ENCODE results near the gene RAB11FIP5.
A peak's percentile ranks its signal among the peaks of the same experiment; 100 is the strongest.
"Not testable (repeated sequence)": the region's sequence is repeated elsewhere in the genome, so short reads cannot be mapped to it uniquely, and the experiment has no call there.

The RAB11FIP5 gene

DNA sequence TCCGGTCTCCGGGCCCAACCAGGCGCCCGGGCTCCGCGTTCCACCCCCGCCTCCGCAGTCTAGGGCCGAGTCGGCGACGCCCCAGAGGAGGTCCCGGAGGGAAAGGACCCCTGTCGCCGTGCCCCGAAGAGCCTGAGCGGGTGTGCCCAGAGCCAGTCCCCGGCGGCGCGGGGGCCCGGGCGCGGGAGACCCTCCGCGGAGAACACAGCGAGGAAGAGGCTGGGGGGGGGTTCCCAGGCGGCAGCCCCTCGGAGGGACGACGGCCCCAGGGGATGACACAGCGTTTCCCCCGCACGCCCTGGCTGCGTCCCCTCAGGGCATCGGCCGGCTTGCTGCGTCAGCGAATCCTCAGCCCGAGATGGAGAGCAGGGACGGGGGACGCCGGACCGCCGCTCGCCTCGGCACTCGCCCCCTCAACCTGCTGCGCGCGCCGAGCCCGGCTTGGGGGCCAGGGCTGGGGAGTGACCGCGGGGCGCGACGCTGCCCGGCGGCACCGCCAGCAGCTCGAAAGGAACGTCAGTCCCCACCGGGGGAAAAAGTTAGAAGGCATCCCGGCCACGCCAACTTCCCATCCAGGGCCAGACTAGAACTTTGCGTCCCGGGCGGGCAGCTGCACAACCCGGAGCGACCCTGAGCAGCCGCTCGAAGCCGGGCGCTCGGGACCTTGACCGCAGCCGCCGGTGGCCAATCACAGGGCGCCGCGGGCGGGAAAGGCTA lies 41.9 kb downstream of the RAB11FIP5 start:
- peak in 1 of 2 donors; percentile 27 for DNase-seq (ENCODE audit: low read depth in 2 of 2)

GRCh38 chr2:73069855-73070642 lies 42.7 kb downstream of the RAB11FIP5 start:
- no peak for DNase-seq (ENCODE audit: low read depth in 2 of 2)

- no peak for DNase-seq (ENCODE audit: low read depth in 2 of 2)
Measured at GRCh38 chr2:73069041-73069854, 43.5 kb downstream of the RAB11FIP5 start.

DNA sequence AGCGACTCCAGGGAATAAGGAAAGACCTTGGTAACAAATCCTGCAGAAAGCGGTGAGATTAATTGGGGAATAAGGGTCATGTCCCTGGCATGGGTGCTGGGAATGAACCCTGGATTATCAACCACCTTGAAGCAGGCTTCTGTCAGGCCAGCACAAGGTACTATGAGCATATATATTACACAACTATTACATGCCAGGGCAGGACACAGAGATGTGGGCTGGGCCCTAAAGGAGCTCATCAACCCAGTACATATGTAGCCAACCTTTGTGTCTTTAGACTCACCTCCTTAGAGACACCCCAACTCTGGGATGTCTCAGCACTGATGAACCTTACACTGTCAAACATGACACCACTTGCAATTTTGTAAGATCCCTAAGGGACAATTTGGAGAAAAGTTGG lies 44.6 kb downstream of the RAB11FIP5 start:
- DNase-seq (ENCODE audit: low read depth in 2 of 2), result no peak

- DNase-seq (ENCODE audit: low read depth in 2 of 2), result no peak
Measured at GRCh38 chr2:73067043-73067442, 45.7 kb downstream of the RAB11FIP5 start.

DNA sequence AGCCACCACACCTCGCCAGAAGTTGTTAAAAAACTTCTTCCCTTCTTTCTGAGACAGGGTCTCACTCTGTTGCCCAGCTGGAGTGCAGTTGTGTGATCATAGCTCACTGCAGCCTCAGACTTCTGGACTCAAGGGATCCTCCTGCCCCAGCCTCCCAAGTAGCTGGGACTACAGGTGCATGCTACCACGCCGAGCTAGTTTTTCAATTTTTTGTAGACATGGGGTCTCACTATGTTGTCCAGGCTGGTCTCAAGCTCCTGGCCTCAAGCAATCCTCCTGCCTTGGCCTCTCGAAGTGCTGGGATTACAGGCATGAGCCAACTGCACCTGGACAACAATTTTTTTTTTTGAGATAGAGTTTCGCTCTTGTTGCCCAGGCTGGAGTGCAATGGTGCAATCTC lies 47.7 kb downstream of the RAB11FIP5 start:
- not testable (repeated sequence) for DNase-seq (ENCODE audit: low read depth in 2 of 2)

GRCh38 chr2:73063909-73064875 lies 48.6 kb downstream of the RAB11FIP5 start:
- no peak for DNase-seq (ENCODE audit: low read depth in 2 of 2)

DNA sequence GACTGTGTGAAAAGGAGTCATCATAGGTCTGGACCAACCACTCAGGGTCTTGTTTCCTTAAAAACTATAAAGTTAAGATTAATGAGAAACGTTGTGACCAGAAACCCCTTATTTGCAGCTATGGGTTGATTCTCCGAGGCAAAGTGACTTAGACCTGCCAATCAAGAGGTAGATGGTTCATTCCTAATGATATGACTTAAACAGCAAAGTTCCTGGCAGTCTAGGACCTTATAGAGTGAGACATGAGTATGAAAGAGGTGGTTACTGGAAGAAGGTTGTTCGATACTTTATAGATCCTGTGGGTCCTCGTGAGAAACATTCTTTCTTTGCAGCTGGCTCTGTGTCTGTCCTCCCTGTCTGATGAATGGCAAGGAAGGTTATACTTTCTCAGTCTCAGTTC lies 49.3 kb downstream of the RAB11FIP5 start:
- no peak for DNase-seq (ENCODE audit: low read depth in 2 of 2)

DNA sequence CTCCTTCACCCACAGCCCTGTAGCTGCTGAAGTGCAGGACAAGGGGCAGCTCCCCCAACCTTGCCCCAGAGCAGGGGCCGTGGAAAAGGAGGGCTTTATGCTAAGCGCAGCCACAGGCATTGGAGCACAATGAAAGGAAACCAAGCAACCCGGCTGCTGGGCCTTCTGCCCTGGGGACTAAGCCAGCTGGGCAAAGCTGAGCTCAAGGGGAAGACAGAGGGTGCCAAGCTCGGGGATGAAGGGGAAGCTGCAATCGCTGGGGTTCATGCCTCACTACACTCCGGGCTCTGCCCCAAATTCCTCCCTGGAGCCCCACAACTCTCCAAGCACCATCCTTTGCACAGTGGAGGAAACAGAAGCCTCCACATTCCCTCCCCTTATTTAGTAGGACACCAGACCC lies 53.6 kb downstream of the RAB11FIP5 start:
- DNase-seq (ENCODE audit: low read depth in 2 of 2), result no peak

DNA sequence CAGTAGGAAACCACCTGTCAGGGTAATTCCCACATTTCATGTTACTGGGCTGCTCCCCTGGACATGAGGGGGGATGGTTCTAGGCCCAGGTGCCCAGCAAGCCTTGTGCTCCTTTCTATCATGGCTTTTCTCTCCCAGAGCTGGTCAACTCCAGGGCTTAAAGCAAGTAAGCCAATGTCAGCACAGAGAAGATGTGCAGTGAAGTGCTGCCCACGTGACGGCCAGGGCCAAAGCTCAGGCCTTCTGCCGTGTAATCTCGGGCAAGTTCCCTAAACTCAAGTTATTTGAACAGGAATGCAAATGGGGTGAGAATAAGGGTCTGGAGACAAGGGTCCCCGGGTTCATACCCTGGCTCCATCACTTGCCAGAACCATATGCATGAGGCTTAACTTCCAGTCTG lies 57.8 kb downstream of the RAB11FIP5 start:
- no peak for DNase-seq (ENCODE audit: low read depth in 2 of 2)

DNA sequence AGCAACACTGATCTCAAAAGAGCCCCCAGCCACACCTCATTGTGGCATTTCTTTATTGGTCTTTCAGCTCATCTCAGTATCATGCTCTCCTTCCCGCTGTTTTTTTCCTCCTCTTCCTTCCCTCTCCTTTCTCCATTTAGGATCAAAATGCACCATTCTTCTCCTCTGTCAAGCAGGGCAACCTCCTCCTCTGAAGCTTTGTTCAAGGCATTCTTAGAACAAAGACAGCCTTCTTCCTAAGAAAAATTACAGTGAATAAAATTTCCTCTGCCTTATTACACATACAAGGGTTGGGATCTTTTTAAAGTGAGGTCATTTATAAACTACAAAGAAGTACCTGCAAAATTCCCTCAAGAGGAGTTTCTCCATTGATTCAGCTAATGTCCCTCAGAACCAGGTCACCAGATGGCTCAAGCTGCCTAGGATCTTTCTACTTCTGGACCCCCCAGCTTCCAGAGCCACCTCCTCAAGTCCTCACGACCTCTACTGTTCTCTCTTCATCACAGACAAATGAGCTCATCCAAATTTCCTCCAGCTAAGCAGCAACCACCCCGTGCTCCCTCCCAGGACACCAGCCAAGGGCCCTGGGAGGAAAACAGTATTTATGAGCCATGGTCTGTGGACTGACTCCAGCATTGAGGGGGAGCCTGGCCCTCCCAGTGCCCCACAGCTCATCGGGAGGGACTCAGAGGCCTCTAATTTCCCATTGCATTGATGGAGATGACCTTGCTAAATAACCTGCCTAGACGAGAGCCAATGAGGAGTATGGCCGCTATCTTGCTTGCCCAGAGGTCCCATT lies 59.2 kb downstream of the RAB11FIP5 start:
- no peak for DNase-seq (ENCODE audit: low read depth in 2 of 2)

GRCh38 chr2:73050121-73050545 lies 62.6 kb downstream of the RAB11FIP5 start:
- no peak for DNase-seq (ENCODE audit: low read depth in 2 of 2)

- DNase-seq (ENCODE audit: low read depth in 2 of 2), result no peak
Measured at GRCh38 chr2:73043929-73044832, 68.6 kb downstream of the RAB11FIP5 start.

- no peak for DNase-seq (ENCODE audit: low read depth in 2 of 2)
Measured at GRCh38 chr2:73043276-73043675, 69.5 kb downstream of the RAB11FIP5 start.

GRCh38 chr2:73037947-73038585 lies 74.7 kb downstream of the RAB11FIP5 start:
- no peak for DNase-seq (ENCODE audit: low read depth in 2 of 2)

DNA sequence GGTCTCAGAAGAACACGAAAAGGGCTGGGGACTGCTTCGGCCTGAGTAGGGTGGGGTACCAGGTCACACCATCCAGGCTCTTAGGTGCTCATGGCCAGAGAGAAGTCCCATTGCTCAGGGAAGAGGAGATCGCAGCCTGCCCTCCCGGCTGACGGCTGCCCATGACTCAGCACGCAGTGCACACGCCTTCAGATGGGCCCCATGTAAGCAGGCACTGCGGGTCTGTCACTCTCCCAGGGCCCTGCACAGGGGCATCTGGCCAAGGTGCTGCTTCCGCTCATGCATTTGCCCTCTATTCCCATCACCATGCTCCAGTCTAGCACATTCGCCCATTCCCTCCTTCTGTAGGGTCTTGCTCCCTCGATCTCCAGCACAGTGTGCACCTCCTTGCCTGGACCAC lies 76.0 kb downstream of the RAB11FIP5 start:
- no peak for DNase-seq (ENCODE audit: low read depth in 2 of 2)

GRCh38 chr2:73035899-73036711 lies 76.6 kb downstream of the RAB11FIP5 start:
- no peak for DNase-seq (ENCODE audit: low read depth in 2 of 2)

Measured in stimulated activated CD8-positive, alpha-beta memory T cell treated with anti-CD3 and anti-CD28 coated beads, Interleukin-15, amount 100 ng/mL, for 4 hours (primary cell).